Large intestine (tissue), 3 donors: ENCODE data around the gene MAP3K20. TPM values are rescaled to one million over a fixed set of nuclear protein-coding genes. Genes with fewer than 3 reads are reported as not detected.

Experiments used
- DNase-seq, 2 donors: peaks; one replicate each; pipeline versions ENCODE4 v3.0.0 to v3.0.0-alpha.2; 2013
- H3K27ac ChIP-seq: one replicate; pipeline ENCODE4 v1.5.1; 2013; ENCODE audit warnings: low read length
- H3K27me3 ChIP-seq: 2 replicates; pipeline ENCODE4 v1.6.1; 2013; ENCODE audit warnings: low read length; ENCODE audit not compliant: control insufficient read depth, insufficient read depth
- H3K36me3 ChIP-seq: 2 replicates; pipeline ENCODE4 v1.6.1; 2013; ENCODE audit warnings: low read length; ENCODE audit not compliant: control insufficient read depth, insufficient read depth
- H3K4me1 ChIP-seq: one replicate; pipeline ENCODE4 v1.6.1; 2013; ENCODE audit warnings: low read length; ENCODE audit not compliant: control insufficient read depth, insufficient read depth
- H3K4me3 ChIP-seq: one replicate; pipeline ENCODE4 v1.5.1; 2013; ENCODE audit warnings: low read length
- H3K9me3 ChIP-seq: one replicate; pipeline ENCODE4 v1.6.1; 2013; ENCODE audit warnings: mild to moderate bottlenecking, low read depth, low read length, moderate library complexity; ENCODE audit not compliant: control insufficient read depth
- WGBS: methylation state at CpG from one replicate; pipeline ENCODE4 v1.1.5; 2013; ENCODE audit warnings: low lambda C conversion rate; ENCODE audit not compliant: insufficient coverage; 5-methylcytosine and 5-hydroxymethylcytosine counted together
- polyA plus RNA-seq: library from polyadenylated mRNA; unstranded; fragments of 120-200 nt; gene quantifications from one replicate; pipeline ENCODE4 v1.2.1, GENCODE V29; 2013

Gene MAP3K20
- polyA plus RNA-seq, 1 donor, result 31.7 TPM

- Histone ChIP-seq H3K9me3 (no peaks in the 10 kb centered on the region), H3K27me3 (no peaks in the 10 kb centered on the region), H3K36me3 (no peaks in the 10 kb centered on the region), H3K4me1 (no peaks in the 10 kb centered on the region), H3K27ac (no peak overlapping the region), H3K4me3 (no peak overlapping the region)
- 66% methylated on average over 3 of the region's 3 CpGs for WGBS
- DNase-seq, result peak; percentile 16 to 21
Observed at GRCh38 chr2:173175222-173175621, 99.6 kb downstream of the MAP3K20 start.

GRCh38 chr2:173181982-173182381, 106.3 kb downstream of the MAP3K20 start:
- no CpG with 5 or more reads among the region's 2 CpGs for WGBS
- peaks cover 3% of the 10 kb centered on the region for H3K9me3 ChIP-seq
- H3K4me1 ChIP-seq, result no peaks in the 10 kb centered on the region
- H3K36me3 ChIP-seq, result no peaks in the 10 kb centered on the region
- DNase-seq, result no peak
- no peak overlapping the region for H3K27ac ChIP-seq
- no peaks in the 10 kb centered on the region for H3K27me3 ChIP-seq
- no peak overlapping the region for H3K4me3 ChIP-seq

GRCh38 chr2:173184031-173185004, 108.7 kb downstream of the MAP3K20 start:
- Histone ChIP-seq H3K27ac (no peak overlapping the region), H3K27me3 (no peaks in the 10 kb centered on the region), H3K36me3 (peaks cover 1% of the 10 kb centered on the region), H3K9me3 (peaks cover 3% of the 10 kb centered on the region), H3K4me3 (no peak overlapping the region), H3K4me1 (peaks cover 8% of the 10 kb centered on the region)
- no CpG with 5 or more reads among the region's 11 CpGs for WGBS
- DNase-seq, result no peak

GRCh38 chr2:173185437-173185836, 109.8 kb downstream of the MAP3K20 start:
- Histone ChIP-seq H3K9me3 (peaks cover 2% of the 10 kb centered on the region), H3K4me1 (peaks cover 8% of the 10 kb centered on the region), H3K4me3 (no peak overlapping the region), H3K27ac (no peak overlapping the region), H3K36me3 (peaks cover 12% of the 10 kb centered on the region), H3K27me3 (no peaks in the 10 kb centered on the region)
- no peak for DNase-seq

GRCh38 chr2:173187941-173188788, 112.5 kb downstream of the MAP3K20 start:
- Histone ChIP-seq H3K36me3 (peaks cover 28% of the 10 kb centered on the region), H3K27ac (no peak overlapping the region), H3K4me3 (no peak overlapping the region), H3K4me1 (peaks cover 8% of the 10 kb centered on the region), H3K9me3 (no peaks in the 10 kb centered on the region), H3K27me3 (no peaks in the 10 kb centered on the region)
- DNase-seq, result no peak
- 100% methylated on average over 1 of the region's 6 CpGs for WGBS

- no peak overlapping the region for H3K4me3 ChIP-seq
- H3K27ac ChIP-seq, result no peak overlapping the region
- peaks cover 8% of the 10 kb centered on the region for H3K4me1 ChIP-seq
- 80% methylated on average over 2 of the region's 3 CpGs for WGBS
- DNase-seq, result no peak
- no peaks in the 10 kb centered on the region for H3K27me3 ChIP-seq
- peaks cover 28% of the 10 kb centered on the region for H3K36me3 ChIP-seq
- no peaks in the 10 kb centered on the region for H3K9me3 ChIP-seq
Observed at GRCh38 chr2:173191601-173192000, 116.0 kb downstream of the MAP3K20 start.

- H3K27me3 ChIP-seq, result no peaks in the 10 kb centered on the region
- no peaks in the 10 kb centered on the region for H3K9me3 ChIP-seq
- 77% methylated on average over 4 of the region's 4 CpGs for WGBS
- DNase-seq, result no peak
- H3K36me3 ChIP-seq, result peaks cover 28% of the 10 kb centered on the region
- H3K4me3 ChIP-seq, result no peak overlapping the region
- H3K27ac ChIP-seq, result no peak overlapping the region
- peaks cover 8% of the 10 kb centered on the region for H3K4me1 ChIP-seq
Observed at GRCh38 chr2:173192071-173192470, 116.4 kb downstream of the MAP3K20 start.

GRCh38 chr2:173193925-173194324, 118.3 kb downstream of the MAP3K20 start:
- H3K9me3 ChIP-seq, result no peaks in the 10 kb centered on the region
- peaks cover 40% of the 10 kb centered on the region for H3K36me3 ChIP-seq
- H3K27me3 ChIP-seq, result no peaks in the 10 kb centered on the region
- H3K4me1 ChIP-seq, result no peaks in the 10 kb centered on the region
- WGBS, result no CpG with 5 or more reads among the region's 1 CpG
- no peak overlapping the region for H3K4me3 ChIP-seq
- no peak overlapping the region for H3K27ac ChIP-seq
- no peak for DNase-seq

GRCh38 chr2:173195100-173195499, 119.5 kb downstream of the MAP3K20 start:
- no peak overlapping the region for H3K27ac ChIP-seq
- no peaks in the 10 kb centered on the region for H3K4me1 ChIP-seq
- 75% methylated on average over 1 of the region's 3 CpGs for WGBS
- no peaks in the 10 kb centered on the region for H3K27me3 ChIP-seq
- DNase-seq, result no peak
- peaks cover 33% of the 10 kb centered on the region for H3K36me3 ChIP-seq
- no peaks in the 10 kb centered on the region for H3K9me3 ChIP-seq
- no peak overlapping the region for H3K4me3 ChIP-seq

GRCh38 chr2:173196080-173196479, 120.4 kb downstream of the MAP3K20 start:
- WGBS, result no CpG with 5 or more reads among the region's 6 CpGs
- Histone ChIP-seq H3K27ac (no peak overlapping the region), H3K27me3 (no peaks in the 10 kb centered on the region), H3K4me3 (no peak overlapping the region), H3K4me1 (no peaks in the 10 kb centered on the region), H3K36me3 (peaks cover 26% of the 10 kb centered on the region), H3K9me3 (no peaks in the 10 kb centered on the region)
- DNase-seq, result no peak
